NCI-H510A treated with DMSO at 0.1 percent for 48 hours (cell line): ENCODE measurements around the gene PPP1R9A.

ENCODE experiments used
- DNase-seq: peaks from one replicate; lab custom pipeline; 2025; lab: John Stamatoyannopoulos, UW

The PPP1R9A gene

GRCh38 chr7:95264363-95264891 lies 357.0 kb downstream of the PPP1R9A start:
- no peak for DNase-seq

GRCh38 chr7:95265634-95266033 lies 358.2 kb downstream of the PPP1R9A start:
- no peak for DNase-seq

- no peak for DNase-seq
Observed at GRCh38 chr7:95267754-95268153, 360.4 kb downstream of the PPP1R9A start.

GRCh38 chr7:95269640-95270039 lies 362.2 kb downstream of the PPP1R9A start:
- DNase-seq = no peak

GRCh38 chr7:95276114-95276513 lies 368.7 kb downstream of the PPP1R9A start:
- no peak for DNase-seq

GRCh38 chr7:95279417-95279816 lies 372.0 kb downstream of the PPP1R9A start:
- no peak for DNase-seq

GRCh38 chr7:95286096-95286495 lies 378.7 kb downstream of the PPP1R9A start:
- no peak for DNase-seq

GRCh38 chr7:95290166-95290830 lies 382.9 kb downstream of the PPP1R9A start:
- no peak for DNase-seq

- DNase-seq = no peak
Observed at GRCh38 chr7:95295397-95295796, 388.0 kb downstream of the PPP1R9A start.

GRCh38 chr7:95296456-95296855 lies 389.1 kb downstream of the PPP1R9A start:
- no peak for DNase-seq

GRCh38 chr7:95297041-95297440 lies 389.6 kb downstream of the PPP1R9A start:
- DNase-seq = no peak

GRCh38 chr7:95298091-95298490 lies 390.7 kb downstream of the PPP1R9A start:
- DNase-seq = no peak

GRCh38 chr7:95303013-95303905 lies 395.9 kb downstream of the PPP1R9A start:
- DNase-seq = no peak

GRCh38 chr7:95304990-95305389 lies 397.6 kb downstream of the PPP1R9A start:
- DNase-seq = no peak

- no peak for DNase-seq
Observed at GRCh38 chr7:95309951-95310350, 402.6 kb downstream of the PPP1R9A start.

- no peak for DNase-seq
Observed at GRCh38 chr7:95311389-95311788, 404.0 kb downstream of the PPP1R9A start.

GRCh38 chr7:95312561-95312960 lies 405.2 kb downstream of the PPP1R9A start:
- no peak for DNase-seq

GRCh38 chr7:95316588-95316987 lies 409.2 kb downstream of the PPP1R9A start:
- DNase-seq = no peak

GRCh38 chr7:95317546-95317945 lies 410.2 kb downstream of the PPP1R9A start:
- DNase-seq = no peak

GRCh38 chr7:95317966-95318365 lies 410.6 kb downstream of the PPP1R9A start:
- no peak for DNase-seq

- DNase-seq = peak; percentile 3
Observed at GRCh38 chr7:95318501-95319100, 411.2 kb downstream of the PPP1R9A start.

GRCh38 chr7:95319570-95319969 lies 412.2 kb downstream of the PPP1R9A start:
- no peak for DNase-seq

- no peak for DNase-seq
Observed at GRCh38 chr7:95320651-95321050, 413.3 kb downstream of the PPP1R9A start.
